ENCODE results near the gene FGGY. TPM values are rescaled to one million over a fixed set of nuclear protein-coding genes. Genes with fewer than 3 reads are reported as not detected.

The FGGY gene
- total RNA-seq, 1 experiment from 2014 or later: 14.6 TPM

- Histone ChIP-seq H3K79me1 (ENCODE audit: insufficient read depth, low read depth, low read length, poor library complexity, severe bottlenecking) (no peaks in the 10 kb centered on the region), H2BK20ac (ENCODE audit: low read depth, low read length, poor library complexity, severe bottlenecking) (no peak overlapping the region), H4K5ac (ENCODE audit: insufficient read length, low read depth, low read length) (no peak overlapping the region), H3K56ac (ENCODE audit: insufficient read length, low read depth, low read length) (no peak overlapping the region), H4K20me1 (ENCODE audit: control insufficient read depth, insufficient read depth, insufficient read length) (no peaks in the 10 kb centered on the region), H3T11ph (ENCODE audit: low read length) (no peak overlapping the region), H3K18ac (ENCODE audit: insufficient read length, low read depth, low read length) (no peak overlapping the region), H3K9ac (ENCODE audit: extremely low read depth, insufficient read length, low read length) (no peak overlapping the region), H3K23ac (ENCODE audit: insufficient read length, low read depth, low read length) (no peak overlapping the region), H2BK5ac (ENCODE audit: insufficient read length, low read length) (no peak overlapping the region), H3K14ac (ENCODE audit: insufficient read depth, low read length) (no peak overlapping the region), H3K4me2 (ENCODE audit: insufficient read depth, insufficient read length, low read length) (no peak overlapping the region), H3K79me2 (ENCODE audit: insufficient read depth, low read length) (no peaks in the 10 kb centered on the region), H3K27ac (ENCODE audit: insufficient read length, low read depth, low read length) (no peak overlapping the region), H4K91ac (ENCODE audit: insufficient read length, low read depth, low read length) (no peak overlapping the region), H2BK15ac (ENCODE audit: low read depth, low read length) (no peak overlapping the region), H3K27me3 (ENCODE audit: insufficient read depth, low read length) (no peaks in the 10 kb centered on the region), H3K4me1 (ENCODE audit: insufficient read depth, low read length) (no peaks in the 10 kb centered on the region), H2AFZ (ENCODE audit: low read length) (no peak overlapping the region), H2AK5ac (ENCODE audit: insufficient read length, low read length) (no peak overlapping the region), H2BK120ac (ENCODE audit: low read depth, low read length, poor library complexity, severe bottlenecking) (no peak overlapping the region), H2BK12ac (ENCODE audit: insufficient read length, low read depth, low read length) (no peak overlapping the region), H3K23me2 (ENCODE audit: insufficient read length, low read depth, low read length, poor library complexity, severe bottlenecking) (no peaks in the 10 kb centered on the region), H3K9me3 (ENCODE audit: control insufficient read depth, low read depth, low read length) (no peaks in the 10 kb centered on the region), H3K4ac (ENCODE audit: low read depth, low read length) (no peak overlapping the region), H4K8ac (replicated peaks; ENCODE audit: insufficient read length, low read depth, low read length) (no peak overlapping the region)
- no peak for DNase-seq
- Mint-ChIP-seq H3K27ac (no peak overlapping the region), H3K27me3 (ENCODE audit: low read depth) (no peaks in the 10 kb centered on the region; the same call in 1 of the 2 replicates), H3K4me3 (no peak overlapping the region), H3K9me3 (no peaks in the 10 kb centered on the region; a peak in 1 of 5 replicates), H3K4me1 (no peaks in the 10 kb centered on the region), H3K36me3 (ENCODE audit: insufficient read depth in 1 of 3, low read depth in 3 of 3) (no peaks in the 10 kb centered on the region)
- TF ChIP-seq CTCF (conservative IDR thresholded peaks at IDR 0.05): no peak
- no CpG with 5 or more reads among the region's 2 CpGs for WGBS (ENCODE audit: extremely low coverage, insufficient read length, low lambda C conversion rate)
These were observed 25.2 kb upstream of the FGGY start for GRCh38 chr1:59271561-59272260.
